ENCODE data around the gene SLC29A4.
"Not testable (repeated sequence)": the region's sequence is repeated elsewhere in the genome, so short reads cannot be mapped to it uniquely, and the experiment has no call there.

The SLC29A4 gene

GRCh38 chr7:5275510-5275909 is 7.2 kb upstream of the SLC29A4 start:
- peak; percentile 30 to 76 for DNase-seq

GRCh38 chr7:5276123-5276522 is 6.6 kb upstream of the SLC29A4 start:
- not testable (repeated sequence) for DNase-seq

DNA sequence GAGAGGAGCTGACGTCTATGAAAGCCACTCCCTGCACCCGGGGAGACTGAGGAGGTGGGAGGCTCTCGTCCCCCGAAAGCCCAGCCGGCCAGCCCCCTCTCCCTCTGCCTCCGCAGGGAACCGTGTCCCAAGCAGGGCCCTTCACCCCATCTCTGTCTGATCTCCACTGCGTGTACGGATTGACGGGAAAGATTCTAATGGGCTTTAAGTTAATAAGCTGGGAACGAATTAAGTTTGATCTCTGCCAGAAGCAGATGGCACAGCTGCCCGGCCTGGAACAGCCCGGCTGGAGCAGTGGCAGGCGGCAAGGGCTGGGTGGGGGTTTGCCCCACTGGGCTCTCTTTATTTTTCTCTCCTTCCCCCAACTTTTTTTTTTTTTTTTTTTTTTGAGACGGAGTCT is 6.1 kb upstream of the SLC29A4 start:
- DNase-seq, result peak in 1 of 2 experiments; percentile 54

- no peak for DNase-seq
Observed at GRCh38 chr7:5278766-5279165, 4.0 kb upstream of the SLC29A4 start.

DNA sequence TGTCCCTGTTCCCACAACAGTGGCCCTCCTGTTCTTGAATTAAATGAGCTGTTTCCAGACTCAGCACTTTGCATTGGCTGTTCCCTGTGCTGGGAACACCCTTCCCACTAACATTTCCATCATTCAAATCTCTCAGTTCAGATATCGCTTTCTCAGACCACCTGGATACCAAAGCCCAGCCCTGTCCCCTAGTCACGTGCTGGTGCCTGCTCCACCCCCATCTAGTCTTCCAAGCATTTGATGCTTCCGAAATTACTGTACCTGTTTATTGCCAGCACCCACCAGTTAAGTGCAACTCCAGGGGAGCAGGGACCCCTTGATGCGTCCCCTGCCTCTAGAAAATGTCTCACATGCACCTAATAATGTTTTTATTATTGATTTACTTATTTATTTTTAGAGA is 3.0 kb upstream of the SLC29A4 start:
- no peak for DNase-seq

- not testable (repeated sequence) for DNase-seq
Observed at GRCh38 chr7:5281598-5282500, 894 bp upstream of the SLC29A4 start.

- no peak for DNase-seq
Observed at GRCh38 chr7:5283421-5284303, 919 bp downstream of the SLC29A4 start.

DNA sequence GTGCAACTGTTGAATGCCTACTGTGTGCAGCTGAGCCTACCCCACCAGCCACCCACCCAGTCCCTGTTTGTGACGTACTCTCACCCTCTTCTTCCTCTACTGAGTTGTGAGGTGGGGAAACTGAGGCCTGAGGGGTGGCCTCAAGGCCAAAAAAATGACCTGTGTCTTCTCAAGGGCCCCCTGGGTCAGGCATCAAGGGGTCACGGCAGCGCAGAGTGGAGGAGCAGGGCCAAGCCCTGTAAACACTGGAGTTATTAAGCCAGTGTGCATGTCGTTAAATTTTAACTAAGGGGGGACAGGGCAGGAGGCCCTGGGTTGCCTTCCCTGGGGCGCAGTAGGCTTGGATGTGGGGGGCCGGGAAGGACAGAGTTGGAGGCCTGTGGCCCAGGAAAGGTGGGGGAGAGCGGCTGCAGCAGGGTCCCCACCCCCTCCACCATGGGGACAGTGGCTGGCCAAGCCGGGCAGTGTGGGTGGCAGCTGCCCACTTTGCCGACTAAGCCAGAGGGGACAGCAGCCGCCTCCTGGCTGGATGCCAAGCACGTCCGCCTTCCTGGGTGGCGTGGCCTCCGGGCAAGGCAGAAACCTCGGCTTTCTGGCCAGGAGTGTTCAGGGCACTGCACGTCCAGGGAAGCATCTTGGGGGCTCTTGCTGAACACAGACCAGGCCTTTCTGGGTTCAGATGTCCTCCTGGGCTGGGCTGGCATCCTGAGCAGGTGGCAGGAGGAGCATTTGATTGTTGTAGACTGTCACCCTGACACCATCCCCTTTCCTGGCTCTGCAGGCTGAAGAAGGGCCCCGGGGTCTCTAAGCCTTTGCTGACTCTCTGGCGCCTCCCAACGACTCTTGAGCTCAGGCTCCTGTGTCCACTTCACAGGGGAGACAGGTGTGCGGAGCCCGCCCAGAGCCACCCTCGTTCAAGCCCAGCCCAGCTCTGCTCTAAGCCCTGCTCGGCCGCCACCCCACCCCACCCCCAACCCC is 1.9 kb downstream of the SLC29A4 start:
- DNase-seq, result peak in 1 of 2 experiments; percentile 53

GRCh38 chr7:5286933-5287332 is 4.2 kb downstream of the SLC29A4 start:
- DNase-seq, result no peak

- DNase-seq, result not testable (repeated sequence)
Observed at GRCh38 chr7:5287373-5287772, 4.6 kb downstream of the SLC29A4 start.

- DNase-seq, result no peak
Observed at GRCh38 chr7:5287802-5288201, 5.1 kb downstream of the SLC29A4 start.

- not testable (repeated sequence) for DNase-seq
Observed at GRCh38 chr7:5288560-5288959, 5.8 kb downstream of the SLC29A4 start.

DNA sequence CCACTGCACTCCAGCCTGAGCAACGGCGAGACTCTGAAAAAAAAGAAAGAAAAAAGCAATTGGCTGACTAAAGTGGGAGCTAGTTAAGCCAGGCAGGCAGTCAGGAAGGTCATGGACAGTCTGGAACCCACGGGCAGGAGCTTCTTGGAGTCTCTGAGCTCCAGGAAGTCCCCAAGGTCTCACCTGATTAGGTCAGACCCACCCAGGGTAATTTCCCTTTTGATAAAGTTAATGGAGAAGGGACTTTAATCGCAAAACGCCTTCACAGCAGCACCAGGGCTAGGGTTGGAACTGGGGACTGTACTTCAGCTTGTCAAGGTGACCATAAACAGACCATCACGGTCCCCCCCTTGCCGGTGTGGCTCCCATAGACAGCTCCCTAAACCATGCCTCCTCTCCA is 6.6 kb downstream of the SLC29A4 start:
- DNase-seq, result no peak

- DNase-seq, result no peak
Observed at GRCh38 chr7:5291301-5291700, 8.6 kb downstream of the SLC29A4 start.

- not testable (repeated sequence) for DNase-seq
Observed at GRCh38 chr7:5291711-5292335, 9.1 kb downstream of the SLC29A4 start.

GRCh38 chr7:5294169-5294987 is 11.6 kb downstream of the SLC29A4 start:
- DNase-seq, result no peak

GRCh38 chr7:5295039-5296014 is 12.6 kb downstream of the SLC29A4 start:
- no peak for DNase-seq

GRCh38 chr7:5296015-5296610 is 13.4 kb downstream of the SLC29A4 start:
- DNase-seq, result no peak

DNA sequence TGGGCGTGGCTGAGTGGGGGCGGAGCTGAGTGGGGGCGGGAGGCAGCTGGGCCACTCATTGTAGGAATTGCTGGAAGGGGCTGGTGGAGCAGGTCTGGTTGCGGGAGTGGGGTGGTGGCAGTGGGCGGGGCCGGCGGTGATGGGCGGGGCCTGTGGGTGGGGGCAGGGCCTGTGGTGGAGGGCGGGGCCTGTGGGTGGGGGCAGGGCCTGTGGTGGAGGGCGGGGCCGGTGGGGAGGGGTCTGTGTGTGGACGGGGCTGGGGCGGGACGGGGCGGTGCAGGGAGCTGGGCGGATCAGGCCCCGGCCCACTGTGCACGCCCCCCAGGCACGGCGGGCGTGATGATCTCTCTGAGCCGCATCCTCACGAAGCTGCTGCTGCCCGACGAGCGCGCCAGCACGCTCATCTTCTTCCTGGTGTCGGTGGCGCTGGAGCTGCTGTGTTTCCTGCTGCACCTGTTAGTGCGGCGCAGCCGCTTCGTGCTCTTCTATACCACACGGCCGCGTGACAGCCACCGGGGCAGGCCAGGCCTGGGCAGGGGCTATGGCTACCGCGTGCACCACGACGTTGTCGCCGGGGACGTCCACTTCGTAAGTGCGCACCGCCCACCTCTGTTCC is 14.0 kb downstream of the SLC29A4 start:
- no peak for DNase-seq
